Ovary (tissue), 3 donors: ENCODE results near the gene PTGR2.

Source experiments
- EP300 ChIP-seq: sonication (generic); formaldehyde crosslinking; IDR thresholded peaks from one replicate; pipeline ENCODE4 v1.6.1; 2017; ENCODE audit warnings: antibody characterized with exemption
- TF ChIP-seq, protein P1 (sequence below), 3 donors: fragments of 450-650 bp in 2 of 3; fragments of 200-600 bp in 1 of 3; IDR thresholded peaks; one replicate each; pipeline versions ENCODE4 v1.5.1 to v1.8.0; 2016 to 2022; ENCODE audit warnings: antibody characterized with exemption in 3 of 3, mild to moderate bottlenecking in 1 of 3
- donor health status: DM: no; HTN: no; CAD: no.

DNA sequence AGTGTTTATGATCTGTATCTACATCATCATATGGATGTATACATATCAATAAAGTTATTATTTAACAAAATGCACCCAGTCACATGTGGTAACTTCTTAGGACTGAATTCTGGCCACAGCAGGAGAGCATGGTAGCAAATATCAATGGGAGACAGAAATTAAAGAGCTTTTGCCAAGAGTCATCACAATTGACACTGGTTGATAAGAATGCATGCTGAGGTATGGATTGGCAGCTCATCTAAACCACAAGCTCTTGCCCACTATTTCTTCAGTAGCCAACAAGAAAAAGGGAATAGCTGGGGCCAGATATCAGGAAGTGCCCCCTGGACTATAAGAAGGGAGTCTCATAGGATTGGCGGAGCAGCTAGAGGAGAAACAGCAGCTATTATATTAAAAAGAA lies 9.4 kb upstream of the PTGR2 start:
- TF ChIP-seq, protein P1, sequence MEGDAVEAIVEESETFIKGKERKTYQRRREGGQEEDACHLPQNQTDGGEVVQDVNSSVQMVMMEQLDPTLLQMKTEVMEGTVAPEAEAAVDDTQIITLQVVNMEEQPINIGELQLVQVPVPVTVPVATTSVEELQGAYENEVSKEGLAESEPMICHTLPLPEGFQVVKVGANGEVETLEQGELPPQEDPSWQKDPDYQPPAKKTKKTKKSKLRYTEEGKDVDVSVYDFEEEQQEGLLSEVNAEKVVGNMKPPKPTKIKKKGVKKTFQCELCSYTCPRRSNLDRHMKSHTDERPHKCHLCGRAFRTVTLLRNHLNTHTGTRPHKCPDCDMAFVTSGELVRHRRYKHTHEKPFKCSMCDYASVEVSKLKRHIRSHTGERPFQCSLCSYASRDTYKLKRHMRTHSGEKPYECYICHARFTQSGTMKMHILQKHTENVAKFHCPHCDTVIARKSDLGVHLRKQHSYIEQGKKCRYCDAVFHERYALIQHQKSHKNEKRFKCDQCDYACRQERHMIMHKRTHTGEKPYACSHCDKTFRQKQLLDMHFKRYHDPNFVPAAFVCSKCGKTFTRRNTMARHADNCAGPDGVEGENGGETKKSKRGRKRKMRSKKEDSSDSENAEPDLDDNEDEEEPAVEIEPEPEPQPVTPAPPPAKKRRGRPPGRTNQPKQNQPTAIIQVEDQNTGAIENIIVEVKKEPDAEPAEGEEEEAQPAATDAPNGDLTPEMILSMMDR (IDR thresholded peaks at IDR 0.05), result no peak
- no peak for TF ChIP-seq EP300
